Measurements from ENCODE around the gene PDE9A.

PDE9A gene

DNA sequence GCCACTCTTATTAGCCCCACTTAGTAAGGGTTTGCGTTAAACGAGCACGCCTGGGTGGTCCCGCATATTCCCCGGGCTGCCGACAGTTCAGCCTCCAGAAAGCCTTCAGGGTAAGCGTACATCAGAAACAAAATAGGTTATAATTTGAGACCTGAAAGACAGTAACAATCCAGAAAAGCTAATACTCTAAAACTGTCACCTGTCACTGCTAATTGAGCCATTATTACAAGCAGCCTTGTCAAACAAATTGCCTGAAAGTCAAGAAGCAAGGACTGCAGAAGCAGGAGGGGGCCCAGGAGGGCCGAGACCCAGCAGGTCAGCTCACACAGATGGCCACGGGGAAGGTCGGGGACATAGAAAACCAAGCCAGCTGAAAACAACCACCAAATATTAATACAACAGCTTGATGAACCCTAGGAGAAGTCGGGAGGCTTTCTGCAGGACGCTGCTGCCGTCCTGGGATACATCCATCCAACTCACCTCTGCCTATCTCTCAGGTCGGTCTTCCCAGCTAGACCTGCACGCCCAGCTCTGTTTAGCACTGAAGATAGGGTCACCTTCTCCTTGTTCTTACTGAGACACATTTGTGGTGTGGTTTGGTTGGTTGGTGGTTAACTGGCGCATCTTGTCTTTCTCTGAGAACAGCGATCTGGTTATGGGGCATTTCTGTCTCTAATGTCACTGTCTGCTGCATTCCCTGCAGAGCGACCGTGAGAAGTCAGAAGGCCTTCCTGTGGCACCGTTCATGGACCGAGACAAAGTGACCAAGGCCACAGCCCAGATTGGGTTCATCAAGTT is 115.1 kb downstream of the PDE9A start:
- no peak for DNase-seq (ENCODE audit: low read depth in 1 of 2, low spot score in 1 of 2)

DNA sequence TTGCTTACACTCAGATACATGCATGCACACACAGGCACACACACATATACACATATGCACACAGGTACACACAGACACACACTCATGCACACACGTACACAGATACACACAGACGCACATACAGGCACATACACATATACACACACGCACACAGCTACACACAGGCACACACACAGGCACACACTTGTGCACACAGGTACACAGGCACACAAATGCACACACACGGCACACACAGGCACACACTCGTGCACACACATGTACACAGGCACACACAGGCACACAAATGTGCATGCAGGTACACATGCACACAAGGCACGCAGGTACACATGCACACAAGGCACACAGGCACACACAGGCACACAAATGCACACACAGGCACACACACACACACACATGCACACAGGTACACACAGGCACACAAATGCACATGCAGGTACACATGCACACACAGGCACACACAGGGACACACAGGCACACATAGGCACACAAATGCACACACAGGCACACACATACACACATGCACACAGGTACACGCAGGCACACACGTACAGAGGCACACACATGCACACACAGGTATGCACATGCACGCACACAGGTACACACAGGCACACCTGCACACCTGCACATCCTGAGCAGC is 115.9 kb downstream of the PDE9A start:
- no peak for DNase-seq (ENCODE audit: low read depth in 1 of 2, low spot score in 1 of 2)

- no peak for DNase-seq (ENCODE audit: low read depth in 1 of 2, low spot score in 1 of 2)
Observed at GRCh38 chr21:42769820-42770716, 116.6 kb downstream of the PDE9A start.

DNA sequence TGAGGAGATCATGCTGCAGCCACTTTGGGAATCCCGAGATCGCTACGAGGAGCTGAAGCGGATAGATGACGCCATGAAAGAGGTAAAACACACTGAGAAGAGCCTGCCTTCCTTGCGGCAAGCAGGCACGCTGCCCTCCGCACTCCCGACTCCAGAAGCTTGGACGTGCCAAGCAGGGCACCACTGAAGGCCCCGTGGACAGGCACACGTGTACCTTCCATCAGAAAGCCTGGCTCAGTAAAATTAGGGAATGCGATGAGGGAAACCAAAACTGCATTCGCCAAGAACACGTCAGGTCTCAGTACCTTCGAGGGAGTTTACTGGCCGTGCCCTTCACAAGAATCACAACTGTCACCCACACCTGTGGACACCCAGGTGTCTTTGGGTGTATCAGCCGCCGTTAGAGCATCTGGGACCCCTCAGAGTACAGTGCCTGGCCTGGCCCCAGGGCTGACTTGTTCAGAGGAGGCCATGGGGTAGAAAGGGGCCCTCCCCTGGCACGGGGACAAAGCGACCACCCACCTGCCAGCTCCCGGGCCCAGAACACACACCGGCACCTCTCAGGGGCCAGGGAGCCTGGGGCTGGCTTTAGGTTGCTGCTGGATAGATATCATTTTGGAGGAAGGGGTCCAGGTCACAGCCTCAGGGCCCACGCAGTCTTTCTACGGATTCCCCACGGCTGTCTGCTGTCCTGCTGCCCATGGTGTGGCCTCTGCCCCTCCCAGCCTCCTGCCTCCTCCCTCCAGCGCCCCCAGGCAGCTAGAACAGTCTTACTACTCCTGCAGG is 117.5 kb downstream of the PDE9A start:
- DNase-seq (ENCODE audit: low read depth in 1 of 2, low spot score in 1 of 2): no peak

DNA sequence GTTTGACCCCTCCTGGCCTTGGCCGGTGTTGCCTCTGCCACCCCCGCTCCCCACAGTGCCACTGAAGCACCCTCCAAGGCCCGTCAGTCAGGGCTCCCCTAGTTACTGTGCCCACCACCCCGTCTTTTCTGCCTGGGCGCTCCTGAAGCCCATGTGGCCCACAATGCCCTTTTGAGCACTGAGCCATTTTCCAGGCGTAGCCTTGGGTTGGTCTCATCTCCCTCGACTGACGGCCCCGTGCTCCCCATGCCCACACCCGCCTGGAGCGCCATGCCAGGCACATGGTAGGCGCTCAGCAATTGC is 118.0 kb downstream of the PDE9A start:
- no peak for DNase-seq (ENCODE audit: low read depth in 1 of 2, low spot score in 1 of 2)

DNA sequence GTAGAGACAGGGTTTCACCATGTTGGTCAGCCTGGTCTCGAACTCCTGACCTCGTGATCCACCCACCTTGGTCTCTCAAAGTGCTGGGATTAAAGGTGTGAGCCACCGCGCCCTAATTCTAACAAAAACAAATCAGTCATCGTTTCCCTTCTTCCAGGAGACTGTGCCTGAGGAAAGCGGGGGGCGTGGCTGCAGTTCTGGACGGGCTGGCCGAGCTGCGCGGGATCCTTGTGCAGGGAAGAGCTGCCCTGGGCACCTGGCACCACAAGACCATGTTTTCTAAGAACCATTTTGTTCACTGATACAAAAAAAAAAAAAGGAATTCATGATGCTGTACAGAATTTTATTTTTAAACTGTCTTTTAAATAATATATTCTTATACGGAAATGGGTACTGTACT is 121.7 kb downstream of the PDE9A start:
- DNase-seq (ENCODE audit: low read depth in 1 of 2, low spot score in 1 of 2): no peak

GRCh38 chr21:42775891-42776290 is 122.5 kb downstream of the PDE9A start:
- no peak for DNase-seq (ENCODE audit: low read depth in 1 of 2, low spot score in 1 of 2)

DNA sequence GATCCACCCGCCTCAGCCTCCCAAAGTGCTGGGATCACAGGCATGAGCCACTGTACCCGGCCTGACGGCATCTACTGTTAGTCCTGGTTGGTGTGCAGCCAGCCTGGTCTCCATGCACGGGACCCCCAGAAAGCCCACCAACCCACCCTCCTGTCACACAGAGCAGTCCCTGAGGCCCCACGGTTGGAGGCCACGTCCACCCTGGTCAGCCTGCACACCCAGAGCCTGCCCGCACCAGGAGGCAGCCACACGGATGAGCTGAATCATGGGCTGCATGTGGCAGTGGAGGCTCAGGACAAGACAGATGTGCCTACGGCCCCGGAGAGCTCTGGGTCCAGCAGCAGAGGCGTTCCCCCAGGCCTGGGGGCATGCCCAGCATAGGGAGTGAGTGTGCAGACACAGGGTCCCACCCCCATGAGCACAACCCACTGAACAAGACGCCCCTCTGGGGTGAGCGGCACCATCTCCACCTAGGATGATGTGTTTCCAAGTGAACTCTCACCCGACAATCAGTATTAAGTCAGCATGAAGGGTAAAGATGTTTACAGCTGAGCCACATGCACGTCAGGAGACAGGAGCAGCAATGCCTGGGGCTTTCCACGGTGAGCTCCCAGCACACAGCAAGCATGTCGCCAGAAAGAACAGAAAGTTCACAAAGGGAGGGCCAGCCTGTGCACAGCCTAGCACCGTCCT is 123.8 kb downstream of the PDE9A start:
- DNase-seq (ENCODE audit: low read depth in 1 of 2, low spot score in 1 of 2): no peak

- no peak for DNase-seq (ENCODE audit: low read depth in 1 of 2, low spot score in 1 of 2)
Observed at GRCh38 chr21:42777757-42778344, 124.4 kb downstream of the PDE9A start.

DNA sequence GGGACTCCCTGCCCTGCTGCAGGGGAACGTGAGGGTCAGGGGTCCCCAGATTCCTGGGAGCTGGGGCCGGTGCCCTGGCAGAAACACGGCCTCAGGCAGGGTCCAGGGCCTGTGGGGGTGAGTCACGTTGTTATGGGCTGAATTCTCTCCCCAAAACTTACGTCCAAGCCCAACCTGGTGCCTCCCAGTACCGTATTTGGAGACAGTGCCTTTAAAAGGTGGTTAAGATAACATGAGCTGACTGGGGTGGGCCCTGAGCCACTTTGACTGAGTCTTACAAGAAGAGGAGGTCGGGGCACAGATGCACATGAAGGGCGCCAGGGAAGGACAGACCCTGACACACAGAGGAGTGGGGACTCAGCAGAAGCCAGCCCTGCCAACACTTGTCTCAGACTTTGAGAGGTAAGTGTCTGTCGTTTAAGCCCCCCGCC is 126.0 kb downstream of the PDE9A start:
- DNase-seq (ENCODE audit: low read depth in 1 of 2, low spot score in 1 of 2): no peak

DNA sequence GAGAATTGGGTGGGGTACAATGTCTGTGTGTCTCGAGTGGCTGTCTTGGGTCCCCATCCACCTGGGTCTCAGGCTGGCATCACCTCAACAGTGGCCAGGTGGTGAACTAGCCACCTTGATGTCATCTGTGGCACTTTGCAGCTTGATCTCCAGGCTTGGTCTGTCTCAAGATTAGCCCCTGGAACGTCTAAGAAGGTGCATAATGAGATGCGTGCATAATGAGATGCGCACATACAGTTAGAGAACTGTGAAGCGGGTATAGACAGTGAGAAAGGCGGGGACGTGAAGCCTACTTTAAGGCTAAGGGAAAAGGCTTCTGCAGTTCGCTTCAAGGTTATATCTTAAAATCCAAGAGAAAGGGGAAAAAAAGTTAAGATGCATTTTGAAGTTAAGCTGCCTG is 127.2 kb downstream of the PDE9A start:
- no peak for DNase-seq (ENCODE audit: low read depth in 1 of 2, low spot score in 1 of 2)

DNA sequence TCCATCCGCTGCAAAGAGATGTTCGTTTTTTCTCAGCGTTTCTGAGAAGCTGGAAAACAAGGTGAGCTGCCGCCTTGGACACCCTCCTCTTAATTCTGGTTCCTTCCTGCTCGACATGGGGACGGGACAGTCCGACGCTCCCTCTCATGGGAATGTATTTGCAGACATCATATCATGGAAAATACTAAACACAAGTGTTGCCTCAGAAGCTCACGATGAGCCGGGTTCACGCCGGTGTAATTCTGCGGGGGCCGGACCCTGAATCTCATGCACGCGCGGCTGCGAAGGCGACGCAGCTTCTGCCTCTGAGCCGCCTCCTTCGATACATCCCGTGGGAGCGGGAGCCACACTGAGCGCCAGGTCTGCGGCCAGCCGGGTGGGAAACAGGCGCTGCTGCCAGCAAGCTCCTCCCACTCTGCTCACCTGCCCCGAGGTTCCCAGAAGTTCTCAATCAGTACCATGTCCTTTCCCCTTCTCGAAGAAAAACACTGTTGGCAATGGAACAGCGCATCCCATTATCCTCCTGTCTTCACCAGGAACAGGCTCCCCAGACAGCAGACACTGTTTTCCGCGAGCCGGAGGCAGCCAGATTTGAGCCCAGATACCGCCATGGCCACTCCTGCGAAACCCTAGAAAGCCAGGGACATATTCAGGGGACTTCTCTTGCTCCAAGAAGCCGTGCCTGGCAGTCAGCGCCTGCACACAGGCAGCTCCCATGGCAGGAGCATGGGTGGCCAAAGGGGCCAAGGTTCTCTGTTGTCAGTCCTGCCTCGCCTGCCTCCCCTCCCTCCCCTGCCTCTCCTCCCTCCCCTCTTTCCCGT is 127.9 kb downstream of the PDE9A start:
- no peak for DNase-seq (ENCODE audit: low read depth in 1 of 2, low spot score in 1 of 2)

GRCh38 chr21:42781971-42782722 is 128.7 kb downstream of the PDE9A start:
- DNase-seq (ENCODE audit: low read depth in 1 of 2, low spot score in 1 of 2): no peak

DNA sequence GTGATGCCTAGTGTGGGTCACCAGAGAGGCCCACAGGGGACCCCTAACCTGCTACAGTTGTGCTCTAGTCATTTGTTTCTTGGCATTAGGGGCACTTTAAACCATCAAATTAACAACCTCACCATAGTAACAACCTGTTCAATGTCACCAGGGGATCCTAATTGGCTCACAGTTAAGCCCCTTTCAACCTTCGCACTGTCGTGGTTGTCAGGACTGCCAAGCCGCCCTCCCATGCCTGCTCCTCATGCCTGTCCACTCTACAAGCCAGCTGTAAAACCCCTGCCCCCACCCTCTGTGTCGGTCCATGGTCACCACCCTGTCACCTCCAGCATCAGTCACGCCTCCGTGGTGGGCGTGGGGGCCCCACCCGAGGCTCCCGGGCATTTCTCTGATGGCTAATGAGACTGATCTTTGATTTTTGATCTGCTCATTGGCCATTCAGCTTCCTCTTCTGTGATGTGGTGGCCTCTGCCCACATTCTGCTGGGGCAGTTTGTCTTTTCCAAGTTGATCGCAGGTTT is 129.4 kb downstream of the PDE9A start:
- DNase-seq (ENCODE audit: low read depth in 1 of 2, low spot score in 1 of 2): no peak

DNA sequence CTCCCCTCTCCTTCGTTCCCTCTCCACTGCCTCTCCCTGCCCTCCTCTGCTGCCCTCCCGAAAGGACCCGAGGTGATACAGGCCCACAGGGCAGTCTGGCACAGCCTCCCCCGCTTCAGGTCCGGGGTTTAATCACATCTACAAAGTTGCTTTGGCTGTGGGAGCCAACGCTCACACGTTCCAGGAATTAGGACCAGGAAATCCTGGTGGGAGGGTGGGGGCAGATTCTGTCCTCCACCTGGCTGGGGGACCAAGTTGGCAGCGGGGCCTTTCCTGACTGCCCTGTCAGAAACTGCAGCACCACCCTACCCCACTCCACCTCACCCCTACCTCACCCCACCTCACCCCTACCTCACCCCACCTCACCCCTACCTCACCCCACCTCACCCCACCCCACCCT is 130.9 kb downstream of the PDE9A start:
- no peak for DNase-seq (ENCODE audit: low read depth in 1 of 2, low spot score in 1 of 2)

GRCh38 chr21:42784896-42785451 is 131.6 kb downstream of the PDE9A start:
- DNase-seq (ENCODE audit: low read depth in 1 of 2, low spot score in 1 of 2): no peak

DNA sequence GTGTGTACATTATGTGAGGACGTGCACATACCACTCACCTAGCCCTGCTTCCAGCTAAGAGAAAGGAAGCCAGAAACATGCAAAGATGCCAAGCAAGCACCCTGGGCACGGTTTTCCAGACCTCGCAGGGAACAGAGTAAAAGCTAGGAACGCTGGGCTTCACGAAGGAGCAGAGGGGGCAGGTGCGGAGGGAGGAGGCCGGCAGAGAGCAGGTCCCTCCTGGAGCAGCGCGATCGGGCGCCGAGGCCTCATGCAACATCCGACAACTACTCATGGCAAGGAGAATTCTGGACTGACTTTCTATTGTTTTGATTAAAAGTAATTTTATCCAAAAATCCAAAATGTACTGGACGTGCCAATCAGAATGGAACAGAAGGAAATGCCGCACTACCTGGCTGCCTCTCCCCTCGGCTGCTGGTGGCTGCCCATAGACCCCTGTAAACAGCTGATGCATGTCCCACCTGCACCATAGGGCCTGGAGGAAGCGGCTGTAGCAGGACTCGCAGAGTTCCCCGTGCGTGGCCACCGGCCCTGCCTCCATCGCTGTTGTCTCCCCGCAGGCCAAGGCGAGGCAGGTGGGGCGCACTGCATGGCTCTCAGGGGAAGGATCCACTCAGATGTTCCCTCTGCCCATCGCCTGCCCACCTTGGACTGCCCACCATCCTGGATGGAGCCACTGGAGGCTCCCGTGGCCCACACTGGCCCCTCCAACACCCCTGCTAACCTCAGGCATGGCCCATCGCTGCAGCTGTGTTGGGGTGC is 132.4 kb downstream of the PDE9A start:
- DNase-seq (ENCODE audit: low read depth in 1 of 2, low spot score in 1 of 2): no peak
